Body of pancreas (tissue), 4 donors: Measurements from ENCODE around the gene DLGAP1. TPM values are rescaled to one million over a fixed set of nuclear protein-coding genes. Genes with fewer than 3 reads are reported as not detected.

Experiments
- ATAC-seq: fragments of 150-250 bp; one replicate; pipeline ENCODE4 v1.9.1; 2016
- DNase-seq, 4 donors: peaks; one replicate each; pipeline ENCODE4 v3.0.0-alpha.2; 2019
- H3K27ac ChIP-seq, 4 donors: fragments of 200-600 bp; sonication (generic); 1 replicate in 3 of 4; 2 replicates in 1 of 4; pipeline versions ENCODE4 v1.5.1 to v1.6.1; 2016 to 2019; ENCODE audit warnings: mild to moderate bottlenecking in 1 of 4, mixed read lengths in 1 of 4, moderate library complexity in 1 of 4
- H3K27me3 ChIP-seq, 2 donors: fragments of 200-600 bp; sonication (generic); one replicate each; pipeline ENCODE4 v1.6.0; 2016; ENCODE audit warnings: mild to moderate bottlenecking in 1 of 2
- H3K36me3 ChIP-seq, 2 donors: fragments of 200-600 bp; sonication (generic); replicated peaks in 1 of 2; 2 replicates each; pipeline ENCODE4 v1.5.1; 2016; ENCODE audit warnings: low read depth in 2 of 2; ENCODE audit not compliant: insufficient read depth in 1 of 2
- H3K4me1 ChIP-seq: fragments of 200-600 bp; sonication (generic); one replicate; pipeline ENCODE4 v1.6.0; 2016
- H3K4me3 ChIP-seq, 2 donors: fragments of 200-600 bp; sonication (generic); 1 replicate in 1 of 2; 2 replicates in 1 of 2; pipeline ENCODE4 v1.5.1; 2016 to 2019
- H3K9me3 ChIP-seq, 3 donors: fragments of 200-600 bp; sonication (generic); 1 replicate in 2 of 3; 2 replicates in 1 of 3; pipeline ENCODE4 v1.5.1; 2016
- CTCF ChIP-seq, 7 experiments: fragments of 450-650 bp in 4 of 7; fragments of 200-600 bp in 3 of 7; sonication (generic) in 3 of 7; IDR thresholded peaks; one replicate each; pipeline ENCODE4 v1.5.1; 2016 to 2019; ENCODE audit warnings: antibody characterized with exemption in 7 of 7
- POLR2A ChIP-seq, 3 donors: fragments of 450-650 bp; IDR thresholded peaks; one replicate each; pipeline ENCODE4 v1.6.1; 2016; ENCODE audit warnings: antibody characterized with exemption in 3 of 3, mild to moderate bottlenecking in 2 of 3
- WGBS, 2 donors: methylation state at CpG; one replicate each; pipeline ENCODE4 v1.1.5; 2017; 5-methylcytosine and 5-hydroxymethylcytosine counted together
- intact Hi-C: fragments of 100-400 bp; cut with DNase I; formaldehyde crosslinking; loops from one replicate; pipeline ENCODE4 v1.15.1; 2023
- total RNA-seq, 2 donors: library from RNA; depleted of rRNA; stranded (reverse); fragments of >200 nt; gene quantifications; one replicate each; pipeline ENCODE4 v1.1.0, GENCODE V29; 2016

DLGAP1 gene
- total RNA-seq, 2 donors from 2014 or later, result 0.52 to 7.9 TPM

GRCh38 chr18:4453567-4453873 lies 1.6 kb downstream of the DLGAP1 start:
- 12 to 18% methylated on average over 8 of the region's 8 CpGs for WGBS, 2 donors
- no peak overlapping the region for H3K27ac ChIP-seq
- DNase-seq (no peak), ATAC-seq (no peak)
- no peak for TF ChIP-seq CTCF (IDR thresholded peaks at IDR 0.05)
- TF ChIP-seq POLR2A (IDR thresholded peaks at IDR 0.05), result no peak
- peaks cover 18% of the 10 kb centered on the region for H3K4me1 ChIP-seq
- H3K4me3 ChIP-seq, result no peak overlapping the region
- no peaks in the 10 kb centered on the region for H3K36me3 ChIP-seq
- no peaks in the 10 kb centered on the region for H3K9me3 ChIP-seq
- no peaks in the 10 kb centered on the region for H3K27me3 ChIP-seq
- intact Hi-C loops, result no loop called here

GRCh38 chr18:4450065-4450658 lies 4.9 kb downstream of the DLGAP1 start:
- WGBS, 2 donors, result 14 to 30% methylated on average over 2 of the region's 2 CpGs
- DNase-seq (no peak), ATAC-seq (no peak)
- H3K27ac ChIP-seq, result no peak overlapping the region
- no peak overlapping the region for H3K4me3 ChIP-seq
- no peak for TF ChIP-seq CTCF (IDR thresholded peaks at IDR 0.05)
- TF ChIP-seq POLR2A (IDR thresholded peaks at IDR 0.05), result no peak
- no peaks in the 10 kb centered on the region for H3K9me3 ChIP-seq
- intact Hi-C loops, result no loop called here
- peaks cover 12% of the 10 kb centered on the region for H3K4me1 ChIP-seq
- H3K27me3 ChIP-seq, result no peaks in the 10 kb centered on the region
- H3K36me3 ChIP-seq, result no peaks in the 10 kb centered on the region

GRCh38 chr18:4445902-4446301 lies 9.2 kb downstream of the DLGAP1 start:
- intact Hi-C loops, result no loop called here

GRCh38 chr18:4444306-4444705 lies 10.8 kb downstream of the DLGAP1 start:
- no peak for TF ChIP-seq CTCF (IDR thresholded peaks at IDR 0.05)
- TF ChIP-seq POLR2A (IDR thresholded peaks at IDR 0.05), result no peak
- Histone ChIP-seq H3K4me3 (no peak overlapping the region), H3K4me1 (peaks cover 11% of the 10 kb centered on the region), H3K36me3 (no peaks in the 10 kb centered on the region), H3K27me3 (no peaks in the 10 kb centered on the region), H3K9me3 (no peaks in the 10 kb centered on the region), H3K27ac (no peak overlapping the region)
- intact Hi-C loops, result no loop called here
- ATAC-seq (peak; percentile 62), DNase-seq (no peak)

More at GRCh38 chr18:4445902-4446301, 9.2 kb downstream of the DLGAP1 start:
- H3K27ac ChIP-seq, result no peak overlapping the region
- ATAC-seq (no peak), DNase-seq (no peak)
- 70 to 89% methylated on average over 4 of the region's 4 CpGs for WGBS, 2 donors
- H3K9me3 ChIP-seq, result no peaks in the 10 kb centered on the region
- H3K36me3 ChIP-seq, result no peaks in the 10 kb centered on the region
- peaks cover 11% of the 10 kb centered on the region for H3K4me1 ChIP-seq
- TF ChIP-seq POLR2A (IDR thresholded peaks at IDR 0.05) (no peak), CTCF (IDR thresholded peaks at IDR 0.05) (no peak)
- no peak overlapping the region for H3K4me3 ChIP-seq
- no peaks in the 10 kb centered on the region for H3K27me3 ChIP-seq

- no peaks in the 10 kb centered on the region for H3K36me3 ChIP-seq
- no peak for TF ChIP-seq POLR2A (IDR thresholded peaks at IDR 0.05)
- TF ChIP-seq CTCF (IDR thresholded peaks at IDR 0.05), result no peak
- no peaks in the 10 kb centered on the region for H3K27me3 ChIP-seq
- WGBS, 2 donors, result 45 to 51% methylated on average over 2 of the region's 2 CpGs
- no peak for DNase-seq
- intact Hi-C loops, result no loop called here
- no peak for ATAC-seq
- H3K4me1 ChIP-seq, result peaks cover 11% of the 10 kb centered on the region
- H3K9me3 ChIP-seq, result no peaks in the 10 kb centered on the region
- H3K4me3 ChIP-seq, result no peak overlapping the region
- H3K27ac ChIP-seq, result no peak overlapping the region
Observed at GRCh38 chr18:4441098-4441497, 14.0 kb downstream of the DLGAP1 start.
